GM12878 (cell line): Measurements from ENCODE around the gene FASTK. TPM values are rescaled to one million over a fixed set of nuclear protein-coding genes. Genes with fewer than 3 reads are reported as not detected.

Source experiments
- ATAC-seq: fragments of 200-7000 bp; cut with Tn5 transposase; 3 replicates; pipeline ENCODE4 v1.9.1; 2020; ENCODE audit warnings: mild to moderate bottlenecking, moderate library complexity
- BruUV-seq: library from RNA; stranded (reverse); fragments of 400-500 nt; replicated peaks from 2 replicates; lab custom pipeline; 2021; lab: Mats Ljungman, UMichigan
- CTCF ChIA-PET: fragments of 300-600 bp; sonication (Branson Sonifier 250); formaldehyde crosslinking; extraction: SDS; loops from one replicate; lab custom pipeline; 2021; ENCODE audit warnings: inconsistent platforms; lab: Yijun Ruan, JAX
- POLR2A ChIA-PET: fragments of 350-600 bp; formaldehyde crosslinking; extraction: SDS; loops from one replicate; lab custom pipeline; 2021; ENCODE audit warnings: inconsistent platforms; lab: Charles Lee
- RAD21 ChIA-PET: fragments of 300-600 bp; sonication (Branson Sonifier 250); formaldehyde crosslinking; loops from one replicate; lab custom pipeline; 2023; ENCODE audit warnings: antibody characterized with exemption; ENCODE audit not compliant: unreplicated experiment; lab: Charles Lee
- SMC1A ChIA-PET: fragments of 300-600 bp; sonication (Branson Sonifier 250); formaldehyde crosslinking; loops from one replicate; lab custom pipeline; 2023; ENCODE audit not compliant: unreplicated experiment, uncharacterized antibody; lab: Charles Lee
- DNase-seq: peaks from one replicate; pipeline ENCODE4 v3.0.0-alpha.2; 2011; ENCODE audit warnings: low read depth, low spot score
- FAIRE-seq: peaks from 3 replicates; lab custom pipeline; 2011; peaks lifted over from hg19 to GRCh38; lab: Jason Lieb, UNC
- H2AFZ ChIP-seq: 2 replicates; pipeline ENCODE4 v1.6.0; 2011; ENCODE audit warnings: low read depth, low read length, control low read depth; ENCODE audit not compliant: control insufficient read depth
- H3K27ac ChIP-seq: 2 replicates; pipeline ENCODE4 v1.5.1; 2011; ENCODE audit warnings: control low read depth; ENCODE audit not compliant: control insufficient read depth, insufficient read depth
- H3K27me3 ChIP-seq, 2 experiments: replicated peaks in 1 of 2; 2 replicates each; pipeline versions ENCODE4 v1.6.0 to v1.6.1; 2011; ENCODE audit warnings: low read length in 1 of 2; ENCODE audit not compliant: control insufficient read depth in 2 of 2, insufficient read depth in 2 of 2
- H3K36me3 ChIP-seq, 2 experiments: 2 replicates each; pipeline ENCODE4 v1.5.1; 2011; ENCODE audit warnings: low read length in 1 of 2; ENCODE audit not compliant: control insufficient read depth in 2 of 2, insufficient read depth in 2 of 2
- H3K4me1 ChIP-seq: 2 replicates; pipeline ENCODE4 v1.6.1; 2011; ENCODE audit warnings: mild to moderate bottlenecking, low read length, moderate library complexity, mixed read lengths; ENCODE audit not compliant: control insufficient read depth, insufficient read depth
- H3K4me2 ChIP-seq: 2 replicates; pipeline ENCODE4 v1.6.0; 2011; ENCODE audit warnings: control low read depth; ENCODE audit not compliant: control insufficient read depth, insufficient read depth
- H3K4me3 ChIP-seq: fragments of 200-600 bp; sonication (generic); 2 replicates; pipeline ENCODE4 v1.5.1; 2016
- H3K79me2 ChIP-seq: 2 replicates; pipeline ENCODE4 v1.6.0; 2011; ENCODE audit warnings: low read length; ENCODE audit not compliant: control insufficient read depth, insufficient read depth
- H3K9ac ChIP-seq: 2 replicates; pipeline ENCODE4 v1.8.0; 2011; ENCODE audit warnings: low read length, control low read depth, mixed read lengths; ENCODE audit not compliant: control insufficient read depth, insufficient read depth
- H3K9me3 ChIP-seq: replicated peaks from 3 replicates; pipeline ENCODE4 v1.5.1; 2011; ENCODE audit warnings: mild to moderate bottlenecking, low read length; ENCODE audit not compliant: control insufficient read depth, insufficient read depth
- H4K20me1 ChIP-seq: 2 replicates; pipeline ENCODE4 v1.6.0; 2011; ENCODE audit not compliant: control insufficient read depth, insufficient read depth
- HDAC2 ChIP-seq: fragments of 200-600 bp; sonication (generic); IDR thresholded peaks from 2 replicates; pipeline ENCODE4 v1.6.1; 2017
- IRF5 ChIP-seq: fragments of 450-650 bp; IDR thresholded peaks from 2 replicates; pipeline ENCODE4 v1.6.1; 2017; ENCODE audit warnings: borderline replicate concordance
- NFIC ChIP-seq: IDR thresholded peaks from 2 replicates; pipeline ENCODE4 v1.6.1; 2012; ENCODE audit warnings: low read depth, mild to moderate bottlenecking, inconsistent platforms, low read length, moderate library complexity
- NR2F1 ChIP-seq: fragments of 450-650 bp; conservative IDR thresholded peaks from 2 replicates; pipeline ENCODE4 v1.6.1; 2017; ENCODE audit warnings: mild to moderate bottlenecking
- PBX3 ChIP-seq: IDR thresholded peaks from 2 replicates; pipeline ENCODE4 v1.6.1; 2011; ENCODE audit warnings: mild to moderate bottlenecking, low read depth, low read length, moderate library complexity; ENCODE audit not compliant: insufficient replicate concordance
- SKIL ChIP-seq: fragments of 450-650 bp; IDR thresholded peaks from 2 replicates; pipeline ENCODE4 v1.6.1; 2017; ENCODE audit warnings: mild to moderate bottlenecking, low read depth, inconsistent platforms; ENCODE audit not compliant: poor library complexity, severe bottlenecking
- USF1 ChIP-seq: IDR thresholded peaks from 2 replicates; pipeline ENCODE4 v1.6.1; 2011; ENCODE audit warnings: borderline replicate concordance, low read depth, mild to moderate bottlenecking, moderate library complexity, mixed read lengths, low read length; ENCODE audit not compliant: insufficient read depth; ENCODE audit errors: extremely low read length
- ZBTB40 ChIP-seq: fragments of 450-650 bp; IDR thresholded peaks from 2 replicates; pipeline ENCODE4 v1.6.1; 2016; ENCODE audit warnings: mild to moderate bottlenecking, moderate library complexity, borderline replicate concordance
- WGBS: methylation state at CpG from one replicate; pipeline ENCODE4 v1.1.6; 2016; ENCODE audit warnings: low lambda C conversion rate; ENCODE audit not compliant: insufficient replicate concordance, insufficient coverage; ENCODE audit errors: missing lambda C conversion rate; 5-methylcytosine and 5-hydroxymethylcytosine counted together
- in situ Hi-C: fragments of 300-500 bp; cut with MboI; formaldehyde crosslinking; loops from 9 replicates; pipeline ENCODE4 v1.14.3; 2018; ENCODE audit warnings: mixed read lengths
- intact Hi-C: fragments of 100-400 bp; cut with micrococcal nuclease; formaldehyde crosslinking; loops from one replicate; pipeline ENCODE4 v1.14.2; 2022; ENCODE audit not compliant: unreplicated experiment
- polyA plus RNA-seq, 11 experiments: library from polyadenylated mRNA; depleted of rRNA in 4 of 11; unstranded in 6 of 11; stranded (reverse) in 5 of 11; fragments of >200 nt; fragmentation: Nextera tagmentation in 4 of 11; fragmentation: Illumina TruSeq in 1 of 11; extraction: Ambion mirVana in 4 of 11; extraction: Trizol in 1 of 11; gene quantifications; 1 replicate in 1 of 11; 2 replicates in 10 of 11; pipeline versions ENCODE4 v1.2.1 to v1.2.3, GENCODE V29; 2011 to 2016; ENCODE audit warnings: inconsistent platforms in 2 of 11, missing spikeins in 2 of 11, low read depth in 1 of 11
- total RNA-seq, 4 experiments: library from RNA; depleted of rRNA in 3 of 4; stranded (reverse); fragments of >200 nt in 3 of 4; fragmentation: Illumina TruSeq in 1 of 4; extraction: Trizol in 1 of 4; gene quantifications; 2 replicates each; pipeline versions ENCODE4 v1.2.1 to v1.2.3, GENCODE V29; 2013 to 2021

Gene FASTK
- total and polyA plus RNA-seq, 10 of the 15 experiments (the other 5 are each of a cell fraction or from before 2014, with no cell fraction given), result 0.19 to 102 (median 54.5) TPM

- peaks cover 9 to 12% of the 10 kb centered on the region in 2 experiments; a peak in 3 of 4 replicates for H3K36me3 ChIP-seq
- no TSS peak for BruUV-seq
- ChIA-PET POLR2A (no interaction called here), SMC1A (no interaction called here), RAD21 (no interaction called here), CTCF (no interaction called here)
- no peak overlapping the region for H2AFZ ChIP-seq
- DNase-seq (no peak), ATAC-seq (no peak), FAIRE-seq (no peak)
- WGBS, result 98% methylated on average over 18 of the region's 18 CpGs
- in situ Hi-C loops (no loop called here), intact Hi-C loops (no loop called here)
- H3K9me3 ChIP-seq, result no peaks in the 10 kb centered on the region
- no peaks in the 10 kb centered on the region for H3K27me3 ChIP-seq
- H3K4me1 ChIP-seq, result peaks cover 7% of the 10 kb centered on the region
- no peak overlapping the region for H3K4me3 ChIP-seq
- H3K4me2 ChIP-seq, result no peak overlapping the region
- H3K9ac ChIP-seq, result no peak overlapping the region
- no peak for TF ChIP-seq IRF5
- TF ChIP-seq NR2F1, result no peak
- TF ChIP-seq ZBTB40, result no peak
- no peak for TF ChIP-seq PBX3
- no peak for TF ChIP-seq HDAC2
- no peak for TF ChIP-seq NFIC
- no peak for TF ChIP-seq SKIL
- no peak for TF ChIP-seq USF1
- no peak overlapping the region for H3K27ac ChIP-seq
- peaks cover 19% of the 10 kb centered on the region for H3K79me2 ChIP-seq
- no peaks in the 10 kb centered on the region for H4K20me1 ChIP-seq
Measured at GRCh38 chr7:151064454-151064853, 16.2 kb downstream of the FASTK start.
